ENCODE measurements around the gene SPATC1L. TPM values are rescaled to one million over a fixed set of nuclear protein-coding genes. Genes with fewer than 3 reads are reported as not detected.

SPATC1L gene
- total and polyA plus RNA-seq, 2 donors (not counting 3 experiments of a cell fraction or from before 2014, with no cell fraction given) = 11.5 to 15.3 TPM

DNA sequence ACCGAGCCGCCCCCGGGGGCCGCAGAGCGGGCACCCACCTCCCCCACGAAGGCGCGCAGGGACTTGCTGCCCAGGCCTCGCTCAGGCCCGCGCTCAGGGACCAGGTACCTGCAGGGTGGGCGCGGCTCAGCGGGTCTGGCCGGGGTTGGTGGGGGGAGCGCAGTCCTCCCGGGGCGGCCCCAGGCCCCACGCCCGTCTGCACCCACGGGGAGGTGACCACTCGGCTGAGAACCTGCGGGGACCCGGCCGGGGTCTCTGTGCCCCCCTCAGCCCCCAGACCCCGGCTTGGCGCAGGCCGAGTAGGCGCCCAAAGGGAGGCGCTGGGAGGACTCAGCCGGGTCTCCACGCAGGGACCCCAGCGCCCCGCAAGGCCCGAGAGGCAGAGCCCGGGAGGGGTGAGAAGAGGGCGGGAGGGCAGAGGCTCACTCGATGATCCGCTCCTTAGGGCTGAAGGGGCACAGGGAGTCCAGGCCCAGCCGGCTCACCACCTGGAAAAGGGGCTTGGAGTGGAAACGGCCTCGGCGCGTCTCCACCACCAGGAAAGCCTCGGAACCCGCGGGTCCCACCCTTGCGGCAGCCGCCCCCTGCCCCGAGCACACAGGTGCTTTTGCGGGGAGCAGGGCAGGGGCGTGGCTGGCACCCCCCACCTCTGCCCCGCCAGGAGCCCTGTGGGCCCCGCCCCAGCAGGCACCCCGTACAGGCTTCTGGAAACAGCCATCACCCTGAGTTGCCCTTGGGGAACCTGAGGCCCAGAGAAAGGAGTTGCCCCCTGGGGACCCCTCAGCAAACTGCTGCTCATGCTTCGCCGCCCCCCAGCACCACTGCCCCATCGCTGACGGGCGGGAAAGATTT, 38.2 kb downstream of the SPATC1L start:
- H3K4me3 ChIP-seq (replicated peaks in 1 of 3; ENCODE audit: insufficient read depth in 1 of 3, low read depth in 1 of 3, low read length in 3 of 3) = no peak overlapping the region
- H3K9me3 ChIP-seq (replicated peaks; ENCODE audit: control insufficient read depth, insufficient read depth, low read length) = no peaks in the 10 kb centered on the region
- POLR2A ChIA-PET = no interaction called here
- no peaks in the 10 kb centered on the region for H3K36me3 ChIP-seq (ENCODE audit: control insufficient read depth in 2 of 2, extremely low read depth in 1 of 2, insufficient read depth in 2 of 2, low read length in 2 of 2)
- CTCF ChIA-PET = no interaction called here
- no peaks in the 10 kb centered on the region for H3K9me1 ChIP-seq (replicated peaks; ENCODE audit: control insufficient read depth, extremely low read depth, insufficient read depth, low read length)
- H3K79me2 ChIP-seq (ENCODE audit: control insufficient read depth, insufficient read depth, low read length) = no peaks in the 10 kb centered on the region
- H2AFZ ChIP-seq (ENCODE audit: low read depth, low read length) = no peak overlapping the region
- H4K20me1 ChIP-seq (replicated peaks; ENCODE audit: control insufficient read depth, extremely low read depth, insufficient read depth, low read length) = no peaks in the 10 kb centered on the region
- dilution Hi-C loops (cut with MboI; ENCODE audit: extremely low pct_ligation_motif_present, low sequenced_read_pairs) (no loop called here), intact Hi-C loops (cut with micrococcal nuclease) (loop anchor here (5.0 kb wide), 1 partner anchor 81 kb away; the partner anchor contains the start of gene LSS)
- H3K27ac ChIP-seq (ENCODE audit: insufficient read depth, low read depth, low read length) = no peak overlapping the region
- TF ChIP-seq EZH2 (IDR thresholded peaks at IDR 0.05; ENCODE audit: borderline replicate concordance, low read depth, low read length, severe bottlenecking) = no peak
- TF ChIP-seq GATA2 (IDR thresholded peaks at IDR 0.05; ENCODE audit: insufficient read depth, insufficient read length, low read depth, low read length) = no peak
- no peak for TF ChIP-seq CTCF (IDR thresholded peaks at IDR 0.05; ENCODE audit: extremely low read depth in 1 of 2, insufficient read depth in 1 of 2, low read depth in 1 of 2, low read length in 2 of 2)
- TF ChIP-seq MYC (IDR thresholded peaks at IDR 0.05; ENCODE audit: low read depth, low read length) = no peak
- no peak for TF ChIP-seq FOS (IDR thresholded peaks at IDR 0.05; ENCODE audit: borderline replicate concordance, insufficient read depth, low read length)
- TF ChIP-seq POLR2A (IDR thresholded peaks at IDR 0.05; ENCODE audit: low read depth, low read length) = no peak
- TF ChIP-seq POLR2AphosphoS5 (IDR thresholded peaks at IDR 0.05; ENCODE audit: insufficient read depth, low read depth, low read length) = no peak
- no peak for DNase-seq (ENCODE audit: low read depth, low spot score)
- H3K4me2 ChIP-seq (ENCODE audit: insufficient read depth, low read length) = no peak overlapping the region
- H3K9ac ChIP-seq (replicated peaks; ENCODE audit: extremely low read depth, insufficient read depth, low read length) = no peak overlapping the region
- H3K4me1 ChIP-seq (ENCODE audit: control insufficient read depth, extremely low read depth, insufficient read depth, low read length) = peaks cover 3% of the 10 kb centered on the region
- H3K27me3 ChIP-seq (ENCODE audit: control insufficient read depth in 2 of 2, insufficient read depth in 2 of 2, low read length in 2 of 2) = no peaks in the 10 kb centered on the region
- BruUV-seq (replicated peaks) = no TSS peak
- no peak for FAIRE-seq
